ENCODE measurements around the gene SLC38A5. TPM values are rescaled to one million over a fixed set of nuclear protein-coding genes. Genes with fewer than 3 reads are reported as not detected.
A peak's percentile ranks its signal among the peaks of the same experiment; 100 is the strongest.
"Not testable (repeated sequence)": the region's sequence is repeated elsewhere in the genome, so short reads cannot be mapped to it uniquely, and the experiment has no call there.

The SLC38A5 gene
- total RNA-seq, 3 donors from 2014 or later = 247 to 282 (median 271) TPM

DNA sequence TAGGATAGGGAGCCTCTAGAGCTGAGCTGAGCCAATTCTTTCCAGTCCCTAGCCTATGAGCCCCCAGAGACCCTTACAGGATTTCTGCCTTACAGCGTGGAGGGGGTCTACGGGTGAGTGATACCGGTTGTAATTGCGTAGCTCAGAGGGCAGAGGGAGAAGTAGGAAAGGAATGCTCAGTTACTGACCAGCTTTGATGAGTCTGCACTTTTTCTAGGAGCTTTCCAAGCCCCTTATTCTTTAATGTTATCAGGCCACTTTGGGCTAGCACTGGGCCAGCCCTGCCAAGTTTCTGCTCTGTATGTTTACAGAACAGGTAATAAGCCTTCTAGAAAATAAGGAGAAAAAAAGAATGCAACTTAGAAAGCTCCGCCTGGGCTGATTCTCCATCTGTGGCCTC is 40.5 kb downstream of the SLC38A5 start:
- DNase-seq; H3K36me3 Mint-ChIP-seq (ENCODE audit: insufficient read depth); H3K9me3 Mint-ChIP-seq; H3K4me3 Mint-ChIP-seq; H3K27me3 Mint-ChIP-seq (ENCODE audit: low read depth); ATAC-seq: not testable (repeated sequence)
- H3K4me1 Mint-ChIP-seq (ENCODE audit: low read depth) = peaks cover 19% of the 10 kb centered on the region

DNA sequence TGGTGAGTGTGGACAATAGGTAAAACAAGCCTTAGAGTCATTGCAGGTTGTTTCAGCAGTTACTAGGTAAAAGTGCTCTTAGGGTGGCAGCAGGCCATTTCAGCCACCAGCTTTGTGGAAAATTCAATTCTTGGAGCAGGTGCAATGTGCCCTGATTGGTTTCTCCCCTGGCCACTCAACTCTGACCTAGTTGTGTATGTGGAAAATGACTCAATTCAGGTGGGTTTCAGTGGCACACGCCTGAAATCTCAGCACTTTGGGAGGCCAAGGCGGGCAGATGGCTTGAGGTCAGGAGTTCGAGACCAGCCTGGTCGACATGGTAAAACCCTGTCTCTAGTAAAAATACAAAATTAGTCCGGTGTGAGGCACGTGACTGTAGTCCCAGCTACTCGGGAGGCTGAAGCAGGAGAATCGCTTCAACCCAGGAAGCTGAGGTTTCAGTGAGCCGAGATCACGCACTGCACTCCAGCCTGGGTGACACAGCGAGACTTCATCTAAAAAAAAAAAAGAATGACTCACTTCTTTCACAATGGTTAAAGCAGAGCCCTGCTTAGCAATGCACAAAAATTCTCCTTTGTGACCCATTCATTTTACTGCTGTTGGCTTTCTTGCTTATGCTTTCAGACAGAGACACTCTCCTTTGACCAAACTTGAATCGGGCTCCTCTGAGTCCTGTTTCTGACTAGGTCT is 42.9 kb downstream of the SLC38A5 start:
- H3K4me3 Mint-ChIP-seq; H3K36me3 Mint-ChIP-seq (ENCODE audit: insufficient read depth); H3K4me1 Mint-ChIP-seq (ENCODE audit: low read depth); H3K9me3 Mint-ChIP-seq; H3K27me3 Mint-ChIP-seq (ENCODE audit: low read depth); DNase-seq: not testable (repeated sequence)
- ATAC-seq = peak; percentile 87 to 95

DNA sequence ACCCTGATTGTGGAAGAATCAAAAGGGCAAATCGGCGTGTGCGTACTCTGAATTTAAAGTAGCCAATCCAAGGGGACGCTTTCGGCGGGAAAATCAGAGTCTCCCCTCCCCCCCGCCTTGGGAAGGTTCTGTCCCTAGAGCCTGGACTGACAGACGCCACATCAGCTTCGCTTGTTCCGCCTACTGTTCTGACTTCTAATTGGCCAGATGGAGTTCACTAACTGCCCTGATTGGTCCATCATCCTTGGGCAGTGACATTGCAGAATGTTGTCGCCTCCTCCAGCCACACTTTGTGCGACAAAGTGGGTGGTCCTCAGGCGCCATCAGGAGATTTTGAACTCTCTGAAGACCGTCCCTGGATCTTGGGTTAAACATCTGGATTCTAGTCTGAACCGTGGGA is 58.2 kb downstream of the SLC38A5 start, which contains the start of gene SSX4B:
TSS of gene SSX4B (minus strand) at position 101 of the 400 bp plus-strand sequence. CDS start 588 bp downstream, outside the sequence.
- H3K4me3 Mint-ChIP-seq; DNase-seq; ATAC-seq; H3K4me1 Mint-ChIP-seq (ENCODE audit: low read depth); H3K27me3 Mint-ChIP-seq (ENCODE audit: low read depth); H3K9me3 Mint-ChIP-seq; H3K36me3 Mint-ChIP-seq (ENCODE audit: insufficient read depth): not testable (repeated sequence)

Other genes with a start within 250 kb of the SLC38A5 start
- under 1 TPM in 2 of 3 donors, not detected in 1; 0.16 to 0.23 TPM for gene SSX1, start 214.9 kb downstream of the SLC38A5 start, total RNA-seq
- gene SSX3, start 113.6 kb downstream of the SLC38A5 start, total RNA-seq = not detected
- gene SSX4, start 86.7 kb downstream of the SLC38A5 start, total RNA-seq = not detected
- not detected for gene SSX4B, start 58.3 kb downstream of the SLC38A5 start, total RNA-seq
- gene FTSJ1, start 5.9 kb upstream of the SLC38A5 start, total RNA-seq = 100 to 1,000 TPM; 130 to 147 (median 134) TPM
- gene PORCN, start 38.7 kb upstream of the SLC38A5 start, total RNA-seq = 1 to 10 TPM; 7.5 to 10.0 (median 9.4) TPM
- gene EBP, start 51.5 kb upstream of the SLC38A5 start, total RNA-seq = 100 to 1,000 TPM in 2 of 3 donors, 10 to 100 TPM in 1; 87.0 to 113 (median 106) TPM
- 10 to 100 TPM; 15.1 to 17.4 (median 16.5) TPM for gene TBC1D25, start 69.5 kb upstream of the SLC38A5 start, total RNA-seq
- 100 to 1,000 TPM; 459 to 489 (median 484) TPM for gene RBM3, start 104.2 kb upstream of the SLC38A5 start, total RNA-seq
- gene WDR13, start 127.2 kb upstream of the SLC38A5 start, total RNA-seq = 10 to 100 TPM; 36.4 to 49.5 (median 36.9) TPM
- gene WAS, start 213.5 kb upstream of the SLC38A5 start, total RNA-seq = 10 to 100 TPM; 83.3 to 86.5 (median 86.2) TPM
- gene SUV39H1, start 226.5 kb upstream of the SLC38A5 start, total RNA-seq = 10 to 100 TPM; 21.2 to 25.5 (median 23.2) TPM

All from activated T-cell treated with anti-CD3 and anti-CD28 coated beads, Interleukin-2, amount 50 U/mL, for 4 hours (primary cell).